Heart left ventricle (tissue), 16 donors: Measurements from ENCODE around the gene IFT25. TPM values are rescaled to one million over a fixed set of nuclear protein-coding genes. Genes with fewer than 3 reads are reported as not detected.
"Not testable (repeated sequence)": the region's sequence is repeated elsewhere in the genome, so short reads cannot be mapped to it uniquely, and the experiment has no call there.

Source experiments
- ATAC-seq, 4 donors: fragments of 200-7000 bp; cut with Tn5 transposase; one replicate each; pipeline ENCODE4 v1.9.1; 2020 to 2022; ENCODE audit warnings: moderate library complexity in 4 of 4, mild to moderate bottlenecking in 3 of 4, moderate number of reproducible peaks in 1 of 4
- DNase-seq, 5 donors: peaks; one replicate each; pipeline ENCODE4 v3.0.0-alpha.2; 2020
- H3K27ac ChIP-seq, 12 donors: fragments of 200-600 bp; sonication (generic) in 4 of 12; one replicate each; pipeline versions ENCODE4 v1.5.0 to v1.8.0; 2016 to 2022; ENCODE audit warnings: mild to moderate bottlenecking in 2 of 12
- H3K27me3 ChIP-seq, 9 donors: fragments of 200-600 bp; sonication (generic) in 2 of 9; one replicate each; pipeline versions ENCODE4 v1.5.1 to v1.8.0; 2016 to 2022; ENCODE audit warnings: mild to moderate bottlenecking in 3 of 9
- H3K36me3 ChIP-seq, 9 donors: fragments of 200-600 bp; sonication (generic) in 2 of 9; one replicate each; pipeline versions ENCODE4 v1.5.0 to v1.8.0; 2018 to 2022; ENCODE audit warnings: mild to moderate bottlenecking in 2 of 9
- H3K4me1 ChIP-seq, 12 donors: fragments of 200-600 bp; sonication (generic) in 4 of 12; one replicate each; pipeline versions ENCODE4 v1.5.0 to v1.8.0; 2016 to 2022; ENCODE audit warnings: mild to moderate bottlenecking in 3 of 12
- H3K4me3 ChIP-seq, 12 donors: fragments of 200-600 bp; sonication (generic) in 4 of 12; one replicate each; pipeline versions ENCODE4 v1.5.0 to v1.8.0; 2017 to 2022; ENCODE audit warnings: mild to moderate bottlenecking in 9 of 12, moderate library complexity in 4 of 12
- H3K9me3 ChIP-seq, 12 donors: fragments of 200-600 bp; sonication (generic) in 4 of 12; one replicate each; pipeline versions ENCODE4 v1.5.0 to v1.8.0; 2016 to 2022; ENCODE audit warnings: mild to moderate bottlenecking in 1 of 12
- CTCF ChIP-seq, 12 donors: fragments of 200-600 bp; sonication (generic) in 4 of 12; IDR thresholded peaks; one replicate each; pipeline versions ENCODE4 v1.5.0 to v1.8.0; 2018 to 2022; ENCODE audit warnings: antibody characterized with exemption in 12 of 12, mild to moderate bottlenecking in 5 of 12
- POLR2A ChIP-seq, 2 donors: fragments of 450-650 bp; IDR thresholded peaks; one replicate each; pipeline ENCODE4 v1.6.1; 2017; ENCODE audit warnings: antibody characterized with exemption in 2 of 2, mild to moderate bottlenecking in 2 of 2, moderate library complexity in 2 of 2
- WGBS, 4 donors: extraction: QIAGEN DNeasy Blood & Tissue Kit in 2 of 4; methylation state at CpG; one replicate each; pipeline versions ENCODE4 v1.1.5 to v1.1.7; 2013 to 2018; 5-methylcytosine and 5-hydroxymethylcytosine counted together
- intact Hi-C, 10 donors: fragments of 100-400 bp; cut with DNase I; formaldehyde crosslinking; loops; one replicate each; pipeline versions ENCODE4 v1.11.1 to v1.14.2; 2022
- polyA plus RNA-seq, 2 donors: library from polyadenylated mRNA; stranded (reverse); fragments of 200-250 nt; gene quantifications; one replicate each; pipeline ENCODE4 v1.2.3, GENCODE V29; 2013
- total RNA-seq, 9 donors: library from RNA; depleted of rRNA in 2 of 9; stranded (reverse); fragments of >200 nt in 2 of 9; fragmentation: NEBNext Ultra II Directional in 3 of 9; extraction: Animal tissue kit (Norgen Biotek cat#: 25700) in 3 of 9; gene quantifications; one replicate each; pipeline versions ENCODE4 v1.1.0 to v1.2.4, GENCODE V29; 2016 to 2023
- donor health status: ischemic (EF 13 %, LVEDD 7.1; RV severe dilation, severe dysfunction).
- donor health status: healthy with polysubstance abuse.
- donor health status: DM: no; HTN: yes; CAD: no.
- donor health status: DM: no; HTN: no; CAD: no.
- donor health status: ischemic (EF 25% LVEDD 6.9; RV normal size, moderate dysfunction).
- donor health status: ischemic (EF 25% LVEDD 5.7; RV mildly dilated, moderate dysfunction).
- donor health status: healthy.
- donor health status: DM: yes; HTN: yes; CAD: no.
- donor health status: ischemic (EF 35%, LVEDD 5.7; RV mildly dilated, moderate dysfunction).
- donor health status: nonischemic (EF 11% LVEDD 7.7; RV severe dilation, severe dysfunction).
- donor health status: DM: yes; HTN: yes; CAD: no.
- donor health status: PGD.
- donor health status: ischemic (EF 29% LVEDD 5.4; RV normal size, mild dysfunction).
- donor health status: nonischemic (EF 23%, LVEDD 6.1; RV moderate dilation, normal function).

Gene IFT25
- total and polyA plus RNA-seq, 11 donors = 6.5 to 17.6 (median 11.6) TPM

DNA sequence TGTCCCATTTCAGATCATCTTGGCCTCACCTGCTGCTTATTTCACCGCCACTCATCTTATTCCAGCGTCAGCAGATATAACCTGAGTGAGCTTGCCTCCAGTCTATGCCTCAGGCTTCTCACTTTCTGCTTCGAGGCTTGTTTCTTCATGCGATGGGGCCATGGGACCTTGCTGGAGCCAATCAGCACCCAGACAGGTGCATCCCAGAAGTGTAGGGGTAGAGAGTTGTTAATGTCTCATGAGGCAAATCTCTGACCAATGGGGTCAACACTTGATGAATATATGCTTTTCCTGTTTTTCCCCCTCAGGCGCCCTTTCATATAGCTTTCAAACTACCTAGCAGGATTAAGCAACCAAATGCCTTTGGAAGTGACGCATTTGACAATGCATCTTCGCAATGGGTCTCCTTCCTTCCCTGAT lies 55.0 kb downstream of the IFT25 start:
- H3K9me3 ChIP-seq = no peaks in the 10 kb centered on the region
- no peak for ATAC-seq
- intact Hi-C loops = loop anchor here in 4 of 10 donors (2.0 to 10.0 kb wide), 4 partner anchors 54 to 164 kb away; partner anchors contain the start of genes IFT25 (in 3 of the 4), LRRC42 (in 3 of the 4), TCEANC2 (in 1 of the 4) and TMEM59 (in 1 of the 4)
- H3K36me3 ChIP-seq = peaks cover 0 to 33% (median 11%) of the 10 kb centered on the region in 9 donors
- peaks cover 0 to 52% (median 8%) of the 10 kb centered on the region in 12 donors for H3K4me1 ChIP-seq
- DNase-seq = no peak
- H3K4me3 ChIP-seq = peak overlapping the region in 10 of 12 donors; percentile 55 to 100 (median 82)
- 74 to 81% (median 75%) methylated on average over 7 of the region's 7 CpGs for WGBS, 4 donors
- peak overlapping the region in 6 of 12 donors; percentile 16 to 92 (median 78) for H3K27ac ChIP-seq
- no peaks in the 10 kb centered on the region for H3K27me3 ChIP-seq
- TF ChIP-seq POLR2A (IDR thresholded peaks at IDR 0.05) = no peak
- TF ChIP-seq CTCF (IDR thresholded peaks at IDR 0.05) = no peak

GRCh38 chr1:53889304-53890298 lies 55.9 kb downstream of the IFT25 start, which contains the start of gene YIPF1:
TSS of gene YIPF1 (minus strand) at chr1:53889797. CDS start at chr1:53888937, 860 bp downstream.
- 2 to 4% (median 3%) methylated on average over 43 to 62 of the region's 62 CpGs for WGBS, 4 donors
- H3K36me3 ChIP-seq = peaks cover 0 to 42% (median 12%) of the 10 kb centered on the region in 9 donors
- peak within 1 kb of the TSS; percentile 44 to 100 (median 81) for H3K4me3 ChIP-seq
- ATAC-seq (peak; percentile 98 to 100 (median 100)), DNase-seq (peak; percentile 91 to 95 (median 93))
- intact Hi-C loops = loop anchor here (2.0 to 10.0 kb wide), 6 partner anchors 52 to 165 kb away; partner anchors contain the start of genes IFT25 (in 9 of the 10), LRRC42 (in 9 of the 10), TCEANC2 (in 4 of the 10) and TMEM59 (in 4 of the 10)
- peaks cover 0 to 45% (median 8%) of the 10 kb centered on the region in 12 donors for H3K4me1 ChIP-seq
- TF ChIP-seq POLR2A (IDR thresholded peaks at IDR 0.05) (peak in 1 of 2 donors; percentile 67), CTCF (IDR thresholded peaks at IDR 0.05) (no peak)
- no peaks in the 10 kb centered on the region for H3K9me3 ChIP-seq
- no peaks in the 10 kb centered on the region for H3K27me3 ChIP-seq
- peak within 1 kb of the TSS in 11 of 12 donors; percentile 19 to 92 (median 72) for H3K27ac ChIP-seq

- Histone ChIP-seq H3K27ac (peak overlapping the region in 4 of 12 donors; percentile 72 to 92 (median 82)), H3K27me3 (no peaks in the 10 kb centered on the region), H3K9me3 (no peaks in the 10 kb centered on the region), H3K36me3 (peaks cover 0 to 51% (median 12%) of the 10 kb centered on the region in 9 donors), H3K4me1 (peaks cover 0 to 44% (median 8%) of the 10 kb centered on the region in 12 donors), H3K4me3 (peak overlapping the region in 10 of 12 donors; percentile 55 to 100 (median 82))
- TF ChIP-seq CTCF (IDR thresholded peaks at IDR 0.05) (no peak), POLR2A (IDR thresholded peaks at IDR 0.05) (no peak)
- ATAC-seq (no peak), DNase-seq (no peak)
- intact Hi-C loops = loop anchor here in 7 of 10 donors (5.0 to 10.0 kb wide), 4 partner anchors 51 to 166 kb away; partner anchors contain the start of genes IFT25 (in 6 of the 7), LRRC42 (in 6 of the 7), TCEANC2 (in 3 of the 7) and TMEM59 (in 3 of the 7)
- 43 to 61% (median 46%) methylated on average over 2 of the region's 2 CpGs for WGBS, 4 donors
These were observed 56.8 kb downstream of the IFT25 start for GRCh38 chr1:53888681-53889080.

DNA sequence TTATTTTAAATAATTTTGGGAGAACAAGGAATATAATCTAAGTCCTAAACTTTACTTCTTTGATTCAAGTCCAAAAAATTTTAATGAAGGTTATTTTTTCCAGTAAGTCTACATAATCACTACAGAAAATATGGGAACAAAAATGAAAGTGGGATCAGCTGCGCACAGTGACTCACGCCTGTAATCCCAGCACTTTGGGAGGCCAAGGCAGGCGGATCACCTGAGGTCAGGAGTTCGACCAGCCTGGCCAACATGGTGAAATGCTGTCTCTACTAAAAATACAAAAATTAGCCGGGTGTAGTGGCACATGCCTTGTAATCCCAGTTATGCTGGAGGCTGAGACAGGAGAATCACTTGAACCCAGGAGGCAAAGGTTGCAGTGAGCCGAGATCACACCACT lies 61.9 kb downstream of the IFT25 start:
- not testable (repeated sequence) for H3K27ac ChIP-seq, H3K9me3 ChIP-seq, H3K27me3 ChIP-seq, DNase-seq, H3K4me1 ChIP-seq, H3K4me3 ChIP-seq, ATAC-seq
- H3K36me3 ChIP-seq = peaks cover 0 to 90% (median 48%) of the 10 kb centered on the region in 9 donors
- intact Hi-C loops = loop anchor here in 2 of 10 donors (10.0 kb wide), 1 partner anchor 171 kb away; the partner anchor contains the start of genes TCEANC2 (in 2 of the 2) and TMEM59 (in 2 of the 2)
- WGBS, 4 donors = 93 to 98% (median 97%) methylated on average over 6 of the region's 6 CpGs

- H3K4me1 ChIP-seq, H3K27ac ChIP-seq, H3K4me3 ChIP-seq, H3K27me3 ChIP-seq, DNase-seq, ATAC-seq, H3K9me3 ChIP-seq: not testable (repeated sequence)
- intact Hi-C loops = loop anchor here in 2 of 10 donors (10.0 kb wide), 1 partner anchor 173 kb away; the partner anchor contains the start of genes TCEANC2 (in 2 of the 2) and TMEM59 (in 2 of the 2)
- WGBS, 4 donors = 95 to 99% (median 97%) methylated on average over 2 of the region's 2 CpGs
- peaks cover 1 to 90% (median 61%) of the 10 kb centered on the region in 9 donors for H3K36me3 ChIP-seq
These were observed 63.6 kb downstream of the IFT25 start for GRCh38 chr1:53881853-53882252.
